ENCODE data around the gene ANKMY1. TPM values are rescaled to one million over a fixed set of nuclear protein-coding genes. Genes with fewer than 3 reads are reported as not detected.

The ANKMY1 gene
- total RNA-seq, 1 donor: 11.2 TPM

- H3K9me3 ChIP-seq (ENCODE audit: low read depth, low read length): peaks cover 1% of the 10 kb centered on the region
- no peaks in the 10 kb centered on the region for H3K4me1 ChIP-seq (ENCODE audit: insufficient read depth, low read length)
- H3K4me3 ChIP-seq (ENCODE audit: insufficient read depth, low read length): no peak overlapping the region
- no peak for TF ChIP-seq CTCF (IDR thresholded peaks at IDR 0.05; ENCODE audit: extremely low read depth, low read depth, low read length)
- H3K27ac ChIP-seq (ENCODE audit: low read depth, low read length): no peak overlapping the region
- H4K20me1 ChIP-seq (ENCODE audit: insufficient read depth, low read length): no peaks in the 10 kb centered on the region
- H3K27me3 ChIP-seq (ENCODE audit: insufficient read depth, low read length): no peaks in the 10 kb centered on the region
- H3K36me3 ChIP-seq (ENCODE audit: insufficient read depth, low read length): no peaks in the 10 kb centered on the region
- H3K4me2 ChIP-seq (ENCODE audit: insufficient read depth, low read length): no peak overlapping the region
- H3K79me2 ChIP-seq (ENCODE audit: insufficient read depth, low read length): no peaks in the 10 kb centered on the region
- H2AFZ ChIP-seq (ENCODE audit: low read length): no peak overlapping the region
- peak; percentile 34 for DNase-seq (ENCODE audit: insufficient read length, low spot score, missing footprints)
These were observed 66.3 kb downstream of the ANKMY1 start for GRCh38 chr2:240491483-240491882.

- Histone ChIP-seq H3K79me2 (ENCODE audit: insufficient read depth, low read length) (no peaks in the 10 kb centered on the region), H2AFZ (ENCODE audit: low read length) (no peak overlapping the region), H3K9me3 (ENCODE audit: low read depth, low read length) (peaks cover 1% of the 10 kb centered on the region), H3K4me2 (ENCODE audit: insufficient read depth, low read length) (no peak overlapping the region), H3K4me1 (ENCODE audit: insufficient read depth, low read length) (no peaks in the 10 kb centered on the region), H3K4me3 (ENCODE audit: insufficient read depth, low read length) (no peak overlapping the region), H4K20me1 (ENCODE audit: insufficient read depth, low read length) (no peaks in the 10 kb centered on the region), H3K27ac (ENCODE audit: low read depth, low read length) (no peak overlapping the region), H3K36me3 (ENCODE audit: insufficient read depth, low read length) (no peaks in the 10 kb centered on the region), H3K27me3 (ENCODE audit: insufficient read depth, low read length) (no peaks in the 10 kb centered on the region)
- DNase-seq (ENCODE audit: insufficient read length, low spot score, missing footprints): no peak
- no peak for TF ChIP-seq CTCF (IDR thresholded peaks at IDR 0.05; ENCODE audit: extremely low read depth, low read depth, low read length)
These were observed 75.6 kb downstream of the ANKMY1 start for GRCh38 chr2:240482141-240482540.

- no peak overlapping the region for H2AFZ ChIP-seq (ENCODE audit: low read length)
- no peaks in the 10 kb centered on the region for H3K79me2 ChIP-seq (ENCODE audit: insufficient read depth, low read length)
- H3K4me1 ChIP-seq (ENCODE audit: insufficient read depth, low read length): no peaks in the 10 kb centered on the region
- no peak overlapping the region for H3K4me3 ChIP-seq (ENCODE audit: insufficient read depth, low read length)
- no peak for TF ChIP-seq CTCF (IDR thresholded peaks at IDR 0.05; ENCODE audit: extremely low read depth, low read depth, low read length)
- H3K4me2 ChIP-seq (ENCODE audit: insufficient read depth, low read length): no peak overlapping the region
- H3K27ac ChIP-seq (ENCODE audit: low read depth, low read length): no peak overlapping the region
- H3K27me3 ChIP-seq (ENCODE audit: insufficient read depth, low read length): no peaks in the 10 kb centered on the region
- DNase-seq (ENCODE audit: insufficient read length, low spot score, missing footprints): peak; percentile 54
- no peaks in the 10 kb centered on the region for H3K36me3 ChIP-seq (ENCODE audit: insufficient read depth, low read length)
- no peaks in the 10 kb centered on the region for H4K20me1 ChIP-seq (ENCODE audit: insufficient read depth, low read length)
- H3K9me3 ChIP-seq (ENCODE audit: low read depth, low read length): peaks cover 1% of the 10 kb centered on the region
These were observed 76.1 kb downstream of the ANKMY1 start for GRCh38 chr2:240481720-240482119.

- TF ChIP-seq CTCF (IDR thresholded peaks at IDR 0.05; ENCODE audit: extremely low read depth, low read depth, low read length): no peak
- H3K9me3 ChIP-seq (ENCODE audit: low read depth, low read length): no peaks in the 10 kb centered on the region
- H2AFZ ChIP-seq (ENCODE audit: low read length): no peak overlapping the region
- H3K79me2 ChIP-seq (ENCODE audit: insufficient read depth, low read length): no peaks in the 10 kb centered on the region
- H3K4me2 ChIP-seq (ENCODE audit: insufficient read depth, low read length): no peak overlapping the region
- no peaks in the 10 kb centered on the region for H3K4me1 ChIP-seq (ENCODE audit: insufficient read depth, low read length)
- H3K4me3 ChIP-seq (ENCODE audit: insufficient read depth, low read length): no peak overlapping the region
- DNase-seq (ENCODE audit: insufficient read length, low spot score, missing footprints): peak; percentile 30
- H3K27me3 ChIP-seq (ENCODE audit: insufficient read depth, low read length): no peaks in the 10 kb centered on the region
- no peaks in the 10 kb centered on the region for H4K20me1 ChIP-seq (ENCODE audit: insufficient read depth, low read length)
- no peak overlapping the region for H3K27ac ChIP-seq (ENCODE audit: low read depth, low read length)
- H3K36me3 ChIP-seq (ENCODE audit: insufficient read depth, low read length): no peaks in the 10 kb centered on the region
These were observed 76.8 kb downstream of the ANKMY1 start for GRCh38 chr2:240480834-240481623.
